Heart left ventricle (tissue), 13 donors: Measurements from ENCODE around the gene SPTAN1.

Source experiments
- CTCF ChIP-seq, 12 donors: fragments of 200-600 bp; sonication (generic) in 4 of 12; IDR thresholded peaks; one replicate each; pipeline versions ENCODE4 v1.5.0 to v1.8.0; 2018 to 2022; ENCODE audit warnings: antibody characterized with exemption in 12 of 12, mild to moderate bottlenecking in 5 of 12
- POLR2A ChIP-seq, 2 donors: fragments of 450-650 bp; IDR thresholded peaks; one replicate each; pipeline ENCODE4 v1.6.1; 2017; ENCODE audit warnings: antibody characterized with exemption in 2 of 2, mild to moderate bottlenecking in 2 of 2, moderate library complexity in 2 of 2
- donor health status: ischemic (EF 13 %, LVEDD 7.1; RV severe dilation, severe dysfunction).
- donor health status: DM: no; HTN: yes; CAD: no.
- donor health status: DM: no; HTN: no; CAD: no.
- donor health status: ischemic (EF 25% LVEDD 6.9; RV normal size, moderate dysfunction).
- donor health status: ischemic (EF 25% LVEDD 5.7; RV mildly dilated, moderate dysfunction).
- donor health status: ischemic (EF 35%, LVEDD 5.7; RV mildly dilated, moderate dysfunction).
- donor health status: nonischemic (EF 11% LVEDD 7.7; RV severe dilation, severe dysfunction).
- donor health status: DM: yes; HTN: yes; CAD: no.
- donor health status: PGD.
- donor health status: ischemic (EF 29% LVEDD 5.4; RV normal size, mild dysfunction).
- donor health status: nonischemic (EF 23%, LVEDD 6.1; RV moderate dilation, normal function).

- no peak for TF ChIP-seq CTCF (IDR thresholded peaks at IDR 0.05)
- TF ChIP-seq POLR2A (IDR thresholded peaks at IDR 0.05), result no peak
Measured at GRCh38 chr9:128580731-128581130, 28.3 kb downstream of the SPTAN1 start.
